ENCODE measurements around the gene ALOXE3. TPM values are rescaled to one million over a fixed set of nuclear protein-coding genes. Genes with fewer than 3 reads are reported as not detected.
"Not testable (repeated sequence)": the region's sequence is repeated elsewhere in the genome, so short reads cannot be mapped to it uniquely, and the experiment has no call there.

ALOXE3 gene
- total RNA-seq, 4 donors from 2014 or later = not detected

DNA sequence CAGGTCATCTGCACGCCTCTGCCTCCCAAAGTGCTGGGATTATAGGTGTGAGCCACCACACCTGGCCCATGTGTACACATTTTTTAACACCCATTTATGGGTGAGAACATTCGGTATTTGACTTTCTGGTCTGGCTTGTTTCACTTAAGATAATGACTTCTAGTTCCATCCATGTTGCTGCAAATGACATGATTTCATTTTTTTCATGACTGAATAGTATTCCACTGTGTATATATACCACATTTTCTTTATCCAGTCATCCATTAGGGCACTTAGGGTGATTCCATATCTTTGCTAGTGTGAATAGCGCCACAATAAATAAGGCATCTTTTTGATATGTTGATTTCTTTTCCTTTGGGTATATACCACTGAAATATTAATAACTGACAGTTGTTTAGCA, 36.4 kb downstream of the ALOXE3 start:
- TF ChIP-seq, protein P1, sequence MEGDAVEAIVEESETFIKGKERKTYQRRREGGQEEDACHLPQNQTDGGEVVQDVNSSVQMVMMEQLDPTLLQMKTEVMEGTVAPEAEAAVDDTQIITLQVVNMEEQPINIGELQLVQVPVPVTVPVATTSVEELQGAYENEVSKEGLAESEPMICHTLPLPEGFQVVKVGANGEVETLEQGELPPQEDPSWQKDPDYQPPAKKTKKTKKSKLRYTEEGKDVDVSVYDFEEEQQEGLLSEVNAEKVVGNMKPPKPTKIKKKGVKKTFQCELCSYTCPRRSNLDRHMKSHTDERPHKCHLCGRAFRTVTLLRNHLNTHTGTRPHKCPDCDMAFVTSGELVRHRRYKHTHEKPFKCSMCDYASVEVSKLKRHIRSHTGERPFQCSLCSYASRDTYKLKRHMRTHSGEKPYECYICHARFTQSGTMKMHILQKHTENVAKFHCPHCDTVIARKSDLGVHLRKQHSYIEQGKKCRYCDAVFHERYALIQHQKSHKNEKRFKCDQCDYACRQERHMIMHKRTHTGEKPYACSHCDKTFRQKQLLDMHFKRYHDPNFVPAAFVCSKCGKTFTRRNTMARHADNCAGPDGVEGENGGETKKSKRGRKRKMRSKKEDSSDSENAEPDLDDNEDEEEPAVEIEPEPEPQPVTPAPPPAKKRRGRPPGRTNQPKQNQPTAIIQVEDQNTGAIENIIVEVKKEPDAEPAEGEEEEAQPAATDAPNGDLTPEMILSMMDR (IDR thresholded peaks at IDR 0.05 in 4 of 5, conservative IDR thresholded peaks at IDR 0.05 in 1 of 5) = no peak
- TF ChIP-seq POLR2A (IDR thresholded peaks at IDR 0.05) = no peak
- DNase-seq (no peak), ATAC-seq (no peak)
- intact Hi-C loops (cut with DNase I; ENCODE audit: low total_unique reads) = loop anchor here (10.0 kb wide), 1 partner anchor 213 kb away; the partner anchor contains the start of gene SLC25A35
- Histone ChIP-seq H3K4me3 (no peak overlapping the region), H3K27me3 (peaks cover 22 to 40% (median 34%) of the 10 kb centered on the region in 3 donors), H3K36me3 (no peaks in the 10 kb centered on the region), H3K4me1 (peaks cover 4 to 13% of the 10 kb centered on the region in 2 donors), H3K27ac (no peak overlapping the region), H3K9me3 (no peaks in the 10 kb centered on the region)
- in situ Hi-C loops (cut with MboI; ENCODE audit: low sequenced_read_pairs in 4 of 4) = loop anchor here in 3 of 4 donors (25.0 kb wide), 2 partner anchors 205 to 230 kb away; partner anchors contain the start of genes ARHGEF15 (in 2 of the 3), RANGRF (in 1 of the 3) and SLC25A35 (in 1 of the 3)

DNA sequence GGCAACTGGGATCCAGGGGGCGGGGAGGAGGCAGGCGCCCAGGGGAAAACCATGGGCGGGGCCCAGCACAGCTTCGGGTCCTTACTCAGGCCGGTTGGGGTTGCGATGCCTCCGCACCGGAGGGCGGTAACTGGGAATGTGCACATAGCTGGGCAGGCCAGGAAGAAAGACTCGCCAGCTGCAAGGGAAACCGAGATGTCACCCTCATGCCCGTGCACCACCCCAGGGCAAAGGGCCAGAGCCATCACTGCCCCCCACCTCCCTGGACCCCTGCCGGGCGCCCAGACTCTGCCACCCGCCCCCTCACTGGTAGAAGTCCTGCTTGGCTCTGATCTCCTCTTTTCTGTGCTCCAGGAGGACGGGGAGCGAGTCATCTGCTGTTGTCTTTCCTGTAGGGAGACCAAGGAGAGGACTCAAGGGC, 37.5 kb downstream of the ALOXE3 start:
- ATAC-seq (no peak), DNase-seq (no peak)
- intact Hi-C loops (cut with DNase I; ENCODE audit: low total_unique reads) (loop anchor here (10.0 kb wide), 1 partner anchor 214 kb away; the partner anchor contains the start of gene SLC25A35), in situ Hi-C loops (cut with MboI; ENCODE audit: low sequenced_read_pairs in 4 of 4) (loop anchor here in 3 of 4 donors (25.0 kb wide), 2 partner anchors 206 to 231 kb away; partner anchors contain the start of genes ARHGEF15 (in 2 of the 3), RANGRF (in 1 of the 3) and SLC25A35 (in 1 of the 3))
- no peaks in the 10 kb centered on the region for H3K9me3 ChIP-seq
- no peak for TF ChIP-seq POLR2A (IDR thresholded peaks at IDR 0.05)
- TF ChIP-seq, protein P1 (IDR thresholded peaks at IDR 0.05 in 4 of 5, conservative IDR thresholded peaks at IDR 0.05 in 1 of 5) = no peak
- H3K36me3 ChIP-seq = no peaks in the 10 kb centered on the region
- H3K4me1 ChIP-seq = peaks cover 4 to 13% of the 10 kb centered on the region in 2 donors
- peaks cover 30 to 46% (median 45%) of the 10 kb centered on the region in 3 donors for H3K27me3 ChIP-seq
- H3K27ac ChIP-seq = no peak overlapping the region
- H3K4me3 ChIP-seq = no peak overlapping the region

DNA sequence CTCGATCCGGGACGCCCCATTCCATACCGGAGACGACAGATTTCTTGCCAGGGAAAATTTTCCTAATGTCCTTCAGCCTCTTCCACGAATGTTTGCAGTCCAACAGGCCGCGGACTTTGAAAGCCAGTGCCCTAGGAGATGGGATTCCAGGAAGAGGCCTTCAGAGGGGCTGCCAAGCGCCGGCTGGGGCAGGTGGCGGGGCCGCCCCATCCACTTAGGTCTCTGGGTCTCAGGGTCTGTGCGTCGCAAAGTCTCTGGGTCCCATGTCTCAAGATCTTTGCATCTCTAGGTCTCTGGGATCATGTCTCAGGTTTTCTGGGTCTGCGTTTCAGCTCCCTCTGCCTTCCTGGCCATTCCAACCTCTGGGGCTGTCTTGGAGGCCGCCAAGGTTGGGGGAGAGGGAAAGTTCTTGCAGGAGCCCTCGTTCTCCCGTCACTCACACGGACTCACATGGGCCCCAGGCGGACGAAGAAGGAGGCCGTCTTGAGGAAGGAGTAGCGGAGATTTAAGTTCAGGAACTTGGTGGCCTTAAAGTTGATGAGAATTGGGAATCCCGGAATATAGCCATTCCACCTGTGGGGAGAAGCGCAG, 38.0 kb downstream of the ALOXE3 start:
- H3K36me3 ChIP-seq = no peaks in the 10 kb centered on the region
- H3K4me1 ChIP-seq = peaks cover 4 to 13% of the 10 kb centered on the region in 2 donors
- DNase-seq (no peak), ATAC-seq (peak; percentile 24 to 32)
- no peaks in the 10 kb centered on the region for H3K9me3 ChIP-seq
- H3K27ac ChIP-seq = no peak overlapping the region
- H3K4me3 ChIP-seq = peak overlapping the region; percentile 49 to 72 (median 53)
- intact Hi-C loops (cut with DNase I; ENCODE audit: low total_unique reads) = loop anchor here (10.0 kb wide), 1 partner anchor 214 kb away; the partner anchor contains the start of gene SLC25A35
- TF ChIP-seq POLR2A (IDR thresholded peaks at IDR 0.05) = no peak
- TF ChIP-seq, protein P1 (IDR thresholded peaks at IDR 0.05 in 4 of 5, conservative IDR thresholded peaks at IDR 0.05 in 1 of 5) = peak in 2 of 5 experiments; percentile 15 to 21
- peaks cover 34 to 51% (median 50%) of the 10 kb centered on the region in 3 donors for H3K27me3 ChIP-seq
- in situ Hi-C loops (cut with MboI; ENCODE audit: low sequenced_read_pairs in 4 of 4) = loop anchor here in 3 of 4 donors (25.0 kb wide), 2 partner anchors 207 to 232 kb away; partner anchors contain the start of genes ARHGEF15 (in 2 of the 3), RANGRF (in 1 of the 3) and SLC25A35 (in 1 of the 3)

GRCh38 chr17:8079291-8080207, 38.8 kb downstream of the ALOXE3 start:
- Histone ChIP-seq H3K4me1 (peaks cover 4 to 13% of the 10 kb centered on the region in 2 donors), H3K4me3 (peak overlapping the region; percentile 49 to 72 (median 53)), H3K27ac (no peak overlapping the region), H3K9me3 (no peaks in the 10 kb centered on the region), H3K27me3 (peaks cover 42 to 58% (median 57%) of the 10 kb centered on the region in 3 donors), H3K36me3 (no peaks in the 10 kb centered on the region)
- in situ Hi-C loops (cut with MboI; ENCODE audit: low sequenced_read_pairs in 4 of 4) = loop anchor here in 3 of 4 donors (25.0 kb wide), 2 partner anchors 208 to 233 kb away; partner anchors contain the start of genes ARHGEF15 (in 2 of the 3), RANGRF (in 1 of the 3) and SLC25A35 (in 1 of the 3)
- DNase-seq (peak; percentile 15 to 38), ATAC-seq (peak; percentile 91 to 94)
- intact Hi-C loops (cut with DNase I; ENCODE audit: low total_unique reads) = loop anchor here (2.0 to 10.0 kb wide), 2 partner anchors 19 to 215 kb away; partner anchors contain the start of gene SLC25A35
- no peak for TF ChIP-seq POLR2A (IDR thresholded peaks at IDR 0.05)
- TF ChIP-seq, protein P1 (IDR thresholded peaks at IDR 0.05 in 4 of 5, conservative IDR thresholded peaks at IDR 0.05 in 1 of 5) = peak; percentile 68 to 93 (median 84)

GRCh38 chr17:8077939-8078338, 40.4 kb downstream of the ALOXE3 start:
- H3K4me3 ChIP-seq, ATAC-seq, DNase-seq, H3K27ac ChIP-seq, H3K36me3 ChIP-seq, H3K9me3 ChIP-seq: not testable (repeated sequence)
- peaks cover 4 to 22% of the 10 kb centered on the region in 2 donors for H3K4me1 ChIP-seq
- in situ Hi-C loops (cut with MboI; ENCODE audit: low sequenced_read_pairs in 4 of 4) (loop anchor here in 3 of 4 donors (25.0 kb wide), 2 partner anchors 209 to 234 kb away; partner anchors contain the start of genes ARHGEF15 (in 2 of the 3), RANGRF (in 1 of the 3) and SLC25A35 (in 1 of the 3)), intact Hi-C loops (cut with DNase I; ENCODE audit: low total_unique reads) (loop anchor here (2.0 kb wide), 1 partner anchor 17 kb away; no protein-coding TSS in a partner anchor)
- peaks cover 58 to 73% (median 72%) of the 10 kb centered on the region in 3 donors for H3K27me3 ChIP-seq
